GM19468 (cell line): ENCODE measurements around the gene SOHLH1.

ENCODE experiments used
- ATAC-seq: cut with Tn5 transposase; IDR thresholded peaks from one replicate; pipeline ENCODE4 v1.9.1; 2021; ENCODE audit warnings: mild to moderate bottlenecking, moderate library complexity, moderate number of reproducible peaks; ENCODE audit not compliant: unreplicated experiment; ENCODE audit errors: extremely low read depth

SOHLH1 gene

GRCh38 chr9:135705376-135705775, 6.1 kb upstream of the SOHLH1 start:
- no peak for ATAC-seq

GRCh38 chr9:135704483-135704882, 5.2 kb upstream of the SOHLH1 start:
- ATAC-seq: no peak

GRCh38 chr9:135703726-135704125, 4.4 kb upstream of the SOHLH1 start:
- ATAC-seq: no peak

- no peak for ATAC-seq
Observed at GRCh38 chr9:135701959-135702721, 2.9 kb upstream of the SOHLH1 start, which contains the start of gene KCNT1. Gene KCNT1 (plus strand): TSS chr9:135702185. CDS start chr9:135702259, 74 bp downstream.

GRCh38 chr9:135701067-135701958, 2.0 kb upstream of the SOHLH1 start:
- no peak for ATAC-seq

GRCh38 chr9:135700525-135700924, 1.2 kb upstream of the SOHLH1 start:
- no peak for ATAC-seq

DNA sequence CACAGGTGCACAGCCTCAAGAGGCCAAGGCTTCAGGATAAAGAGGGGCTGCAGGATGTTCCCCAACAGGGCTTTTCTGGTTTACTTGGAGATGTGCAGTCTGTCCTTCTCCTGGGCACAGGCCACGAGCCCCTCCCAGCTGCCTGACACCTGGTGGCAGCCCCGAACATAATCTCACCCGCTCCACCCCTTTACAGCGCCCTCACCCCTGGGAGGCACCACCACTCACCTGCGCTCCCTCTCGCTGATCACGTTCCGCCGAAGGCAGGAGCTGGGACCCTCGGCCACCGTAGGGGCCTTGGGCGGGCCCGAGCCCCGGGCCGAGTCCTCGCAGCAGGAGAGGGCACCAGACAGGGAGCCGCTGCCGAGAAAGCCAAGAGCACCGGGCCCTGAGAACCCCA, 514 bp downstream of the SOHLH1 start:
- ATAC-seq: no peak

- no peak for ATAC-seq
Observed at GRCh38 chr9:135698236-135698635, 1.0 kb downstream of the SOHLH1 start.

DNA sequence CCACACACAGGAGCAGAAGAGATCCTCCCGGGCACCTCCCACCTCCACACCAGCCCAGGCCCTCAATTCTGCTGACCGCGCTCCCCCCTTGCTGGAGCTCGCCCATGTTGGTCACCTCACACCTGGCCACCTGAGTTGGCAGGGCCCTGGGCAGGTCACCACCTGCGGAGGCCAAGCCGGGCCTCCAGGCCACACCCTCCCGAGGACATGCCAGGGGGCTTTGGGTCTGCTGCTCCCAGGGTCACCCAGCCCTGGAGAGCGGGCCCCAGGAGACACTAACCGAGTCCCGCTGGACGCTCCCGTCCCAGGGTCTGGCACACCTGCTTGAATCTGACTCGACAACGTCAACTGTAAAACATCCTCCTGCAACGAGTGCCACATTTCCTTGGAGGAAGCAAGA, 2.1 kb downstream of the SOHLH1 start:
- no peak for ATAC-seq

GRCh38 chr9:135696446-135696845, 2.8 kb downstream of the SOHLH1 start:
- ATAC-seq: no peak

- ATAC-seq: no peak
Observed at GRCh38 chr9:135695642-135696041, 3.6 kb downstream of the SOHLH1 start.

GRCh38 chr9:135695036-135695435, 4.2 kb downstream of the SOHLH1 start:
- no peak for ATAC-seq

DNA sequence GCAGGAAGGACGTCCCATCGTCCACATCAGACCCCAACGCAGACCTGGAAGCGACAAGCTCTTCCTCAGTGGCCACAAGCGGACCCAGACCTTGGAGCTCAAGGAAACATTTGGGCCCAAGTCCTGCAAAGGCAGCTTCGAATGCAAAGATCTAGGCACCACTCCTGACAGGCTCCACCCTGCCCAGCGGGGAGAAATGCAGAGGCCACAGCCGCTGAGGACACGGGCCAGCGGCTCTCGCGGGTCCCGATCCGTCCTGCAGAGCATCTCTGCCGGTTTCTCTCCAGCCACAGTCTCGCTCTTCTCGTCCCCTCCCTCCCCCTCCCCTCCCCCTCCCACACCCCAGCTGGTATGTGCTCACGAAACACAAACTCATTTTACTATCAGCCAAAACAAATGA, 4.9 kb downstream of the SOHLH1 start:
- no peak for ATAC-seq

- no peak for ATAC-seq
Observed at GRCh38 chr9:135693771-135694170, 5.5 kb downstream of the SOHLH1 start.

GRCh38 chr9:135693265-135693664, 6.0 kb downstream of the SOHLH1 start:
- no peak for ATAC-seq

DNA sequence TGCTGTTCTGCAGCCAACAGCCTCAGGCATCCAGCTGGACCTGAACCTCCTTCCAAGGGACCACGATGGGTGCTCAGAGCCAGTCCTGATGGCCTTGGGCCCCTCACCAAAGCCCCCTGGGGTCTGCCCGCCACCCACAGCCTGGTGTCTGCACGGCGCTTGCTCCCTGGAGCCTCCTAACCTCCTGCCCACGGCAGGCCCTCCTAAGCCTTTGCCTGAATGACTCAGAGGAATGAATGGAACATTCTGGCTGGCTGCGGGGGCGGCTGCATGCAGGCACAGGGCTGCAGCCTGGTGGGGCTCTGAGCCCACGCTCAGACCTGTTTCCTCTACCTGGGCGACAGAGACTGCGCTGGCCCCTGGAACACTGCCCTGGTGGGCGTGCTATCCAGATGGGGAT, 6.9 kb downstream of the SOHLH1 start:
- ATAC-seq: no peak

DNA sequence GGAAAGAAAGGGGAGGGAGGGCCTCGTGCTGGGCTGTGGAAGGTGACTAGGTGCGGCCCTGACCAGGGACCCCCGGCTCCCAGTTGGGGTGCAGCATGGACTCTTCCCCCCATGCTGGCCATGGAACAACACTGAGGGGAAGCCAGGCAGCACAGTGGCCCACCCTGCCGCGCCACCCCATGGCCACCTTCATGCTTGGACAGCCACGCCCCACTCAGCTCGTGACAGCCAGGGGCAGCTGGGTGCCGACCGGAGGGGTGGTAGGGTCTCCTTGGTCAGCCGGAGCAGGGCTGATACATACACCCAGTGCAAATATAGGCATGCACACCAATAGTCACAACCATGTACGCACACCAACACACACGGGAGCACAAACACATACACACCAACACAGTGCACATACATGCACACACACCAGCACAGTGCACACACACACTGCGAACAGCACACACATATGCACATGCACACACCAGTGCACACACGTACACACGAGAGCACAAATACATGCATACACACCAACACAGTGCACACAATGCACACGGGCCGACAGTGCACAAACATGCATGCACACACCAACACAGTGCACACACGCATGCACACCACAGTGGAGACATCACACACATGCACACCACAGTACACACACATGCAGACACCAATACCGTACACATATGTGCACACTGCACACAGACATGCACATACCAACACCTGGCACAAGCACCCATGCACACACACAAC, 8.3 kb downstream of the SOHLH1 start:
- no peak for ATAC-seq

DNA sequence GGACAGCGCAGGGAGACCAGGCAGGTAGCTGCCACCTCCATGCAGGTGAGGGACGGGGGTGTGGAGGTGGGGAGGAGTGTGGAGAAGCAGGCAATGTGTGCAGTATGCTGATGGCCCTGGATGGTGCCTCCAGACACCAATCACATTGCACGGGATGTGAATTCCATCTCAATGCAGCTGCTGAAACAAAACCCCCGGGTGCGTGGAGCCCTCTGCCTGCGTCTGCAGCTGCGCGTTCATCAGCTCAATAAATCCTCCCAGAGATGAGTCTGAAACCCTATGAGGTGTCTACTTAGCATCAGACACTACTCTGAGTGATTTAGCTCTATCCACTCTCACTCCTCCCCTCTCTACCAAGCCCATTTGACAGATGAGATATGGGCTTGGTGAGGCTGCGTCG, 10.3 kb downstream of the SOHLH1 start:
- no peak for ATAC-seq

- no peak for ATAC-seq
Observed at GRCh38 chr9:135687216-135687615, 12.1 kb downstream of the SOHLH1 start.

GRCh38 chr9:135684691-135685090, 14.6 kb downstream of the SOHLH1 start:
- ATAC-seq: no peak
